GM23338 (cell line): ENCODE results near the gene PAEP. TPM values are rescaled to one million over a fixed set of nuclear protein-coding genes. Genes with fewer than 3 reads are reported as not detected.

Experiments used
- CREB1 ChIP-seq: fragments of 250-450 bp; sonication (Bioruptor Pico); IDR thresholded peaks from 2 replicates; pipeline ENCODE4 v1.5.0; 2020; ENCODE audit warnings: low read depth, mild to moderate bottlenecking, moderate library complexity
- POLR2AphosphoS5 ChIP-seq: IDR thresholded peaks from 2 replicates; pipeline ENCODE4 v1.6.1; 2016; ENCODE audit warnings: antibody characterized with exemption, low read depth
- polyA plus RNA-seq: library from polyadenylated mRNA; unstranded; fragments of >200 nt; fragmentation: Nextera tagmentation; extraction: Ambion mirVana; gene quantifications from 2 replicates; pipeline ENCODE4 v1.2.1, GENCODE V29; 2016
- total RNA-seq: library from RNA; depleted of rRNA; stranded (reverse); fragments of >200 nt; shearing (Covaris generic); gene quantifications from 2 replicates; pipeline ENCODE4 v1.2.3, GENCODE V29; 2014
- TF ChIP-seq, protein P1 (sequence below): fragments of 250-450 bp; sonication (Bioruptor Pico); IDR thresholded peaks from 2 replicates; pipeline ENCODE4 v1.5.0; 2020; ENCODE audit warnings: mild to moderate bottlenecking, moderate library complexity
- TF ChIP-seq, protein P2 (sequence below), 2 experiments: fragments of 200-600 bp in 1 of 2; sonication (generic) in 1 of 2; conservative IDR thresholded peaks; 2 replicates each; pipeline versions ENCODE4 v1.5.1 to v1.6.1; 2016 to 2017; ENCODE audit warnings: antibody characterized with exemption in 2 of 2, low read depth in 2 of 2, mild to moderate bottlenecking in 2 of 2, moderate library complexity in 1 of 2

The PAEP gene
- total and polyA plus RNA-seq, 2 experiments from 2014 or later: not detected

DNA sequence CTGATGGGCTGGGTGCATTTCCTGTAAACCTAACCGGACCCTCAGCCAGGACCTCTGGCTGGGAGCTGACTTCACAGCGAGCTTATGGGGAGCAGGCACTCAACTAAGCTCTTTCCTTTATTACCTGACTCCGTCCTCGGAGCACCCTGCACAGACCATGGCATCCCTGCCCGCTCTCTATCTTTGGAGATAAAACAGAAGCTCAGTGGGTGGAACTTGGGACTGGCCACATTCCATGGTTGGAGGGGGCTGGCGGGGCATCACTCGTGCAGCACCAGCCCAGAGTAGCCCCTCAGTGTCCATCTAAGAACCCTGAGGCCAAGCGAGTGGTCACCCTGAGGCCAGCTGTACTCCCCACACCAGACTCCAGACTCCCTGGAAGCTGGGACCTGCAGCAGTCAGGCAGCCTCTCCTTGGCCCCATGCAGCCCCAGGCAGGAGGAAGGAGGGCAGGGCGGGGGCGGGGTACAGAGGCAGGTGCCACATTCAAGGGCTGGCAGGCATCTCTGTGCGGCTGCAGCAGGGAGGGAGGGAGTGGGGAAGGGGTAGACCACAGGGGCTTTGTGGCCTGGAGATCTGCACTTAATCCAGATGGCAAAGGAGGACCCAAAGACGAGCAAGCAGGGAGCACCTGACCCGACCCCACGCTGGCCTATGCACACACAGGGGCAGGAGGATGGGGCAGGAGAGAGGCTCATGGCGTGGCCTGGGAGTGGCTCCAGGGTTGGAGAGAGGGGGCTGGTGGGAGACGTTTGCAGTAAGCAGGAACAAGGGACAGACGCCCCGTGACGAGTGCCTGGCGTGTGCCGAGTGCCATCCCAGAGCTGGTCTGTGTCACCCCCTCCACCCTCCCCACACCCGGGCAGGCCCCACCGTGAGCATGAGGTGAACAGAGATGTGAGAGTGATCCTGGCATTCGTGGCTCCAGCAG, 51.7 kb downstream of the PAEP start (continued):
- TF ChIP-seq, protein P1, sequence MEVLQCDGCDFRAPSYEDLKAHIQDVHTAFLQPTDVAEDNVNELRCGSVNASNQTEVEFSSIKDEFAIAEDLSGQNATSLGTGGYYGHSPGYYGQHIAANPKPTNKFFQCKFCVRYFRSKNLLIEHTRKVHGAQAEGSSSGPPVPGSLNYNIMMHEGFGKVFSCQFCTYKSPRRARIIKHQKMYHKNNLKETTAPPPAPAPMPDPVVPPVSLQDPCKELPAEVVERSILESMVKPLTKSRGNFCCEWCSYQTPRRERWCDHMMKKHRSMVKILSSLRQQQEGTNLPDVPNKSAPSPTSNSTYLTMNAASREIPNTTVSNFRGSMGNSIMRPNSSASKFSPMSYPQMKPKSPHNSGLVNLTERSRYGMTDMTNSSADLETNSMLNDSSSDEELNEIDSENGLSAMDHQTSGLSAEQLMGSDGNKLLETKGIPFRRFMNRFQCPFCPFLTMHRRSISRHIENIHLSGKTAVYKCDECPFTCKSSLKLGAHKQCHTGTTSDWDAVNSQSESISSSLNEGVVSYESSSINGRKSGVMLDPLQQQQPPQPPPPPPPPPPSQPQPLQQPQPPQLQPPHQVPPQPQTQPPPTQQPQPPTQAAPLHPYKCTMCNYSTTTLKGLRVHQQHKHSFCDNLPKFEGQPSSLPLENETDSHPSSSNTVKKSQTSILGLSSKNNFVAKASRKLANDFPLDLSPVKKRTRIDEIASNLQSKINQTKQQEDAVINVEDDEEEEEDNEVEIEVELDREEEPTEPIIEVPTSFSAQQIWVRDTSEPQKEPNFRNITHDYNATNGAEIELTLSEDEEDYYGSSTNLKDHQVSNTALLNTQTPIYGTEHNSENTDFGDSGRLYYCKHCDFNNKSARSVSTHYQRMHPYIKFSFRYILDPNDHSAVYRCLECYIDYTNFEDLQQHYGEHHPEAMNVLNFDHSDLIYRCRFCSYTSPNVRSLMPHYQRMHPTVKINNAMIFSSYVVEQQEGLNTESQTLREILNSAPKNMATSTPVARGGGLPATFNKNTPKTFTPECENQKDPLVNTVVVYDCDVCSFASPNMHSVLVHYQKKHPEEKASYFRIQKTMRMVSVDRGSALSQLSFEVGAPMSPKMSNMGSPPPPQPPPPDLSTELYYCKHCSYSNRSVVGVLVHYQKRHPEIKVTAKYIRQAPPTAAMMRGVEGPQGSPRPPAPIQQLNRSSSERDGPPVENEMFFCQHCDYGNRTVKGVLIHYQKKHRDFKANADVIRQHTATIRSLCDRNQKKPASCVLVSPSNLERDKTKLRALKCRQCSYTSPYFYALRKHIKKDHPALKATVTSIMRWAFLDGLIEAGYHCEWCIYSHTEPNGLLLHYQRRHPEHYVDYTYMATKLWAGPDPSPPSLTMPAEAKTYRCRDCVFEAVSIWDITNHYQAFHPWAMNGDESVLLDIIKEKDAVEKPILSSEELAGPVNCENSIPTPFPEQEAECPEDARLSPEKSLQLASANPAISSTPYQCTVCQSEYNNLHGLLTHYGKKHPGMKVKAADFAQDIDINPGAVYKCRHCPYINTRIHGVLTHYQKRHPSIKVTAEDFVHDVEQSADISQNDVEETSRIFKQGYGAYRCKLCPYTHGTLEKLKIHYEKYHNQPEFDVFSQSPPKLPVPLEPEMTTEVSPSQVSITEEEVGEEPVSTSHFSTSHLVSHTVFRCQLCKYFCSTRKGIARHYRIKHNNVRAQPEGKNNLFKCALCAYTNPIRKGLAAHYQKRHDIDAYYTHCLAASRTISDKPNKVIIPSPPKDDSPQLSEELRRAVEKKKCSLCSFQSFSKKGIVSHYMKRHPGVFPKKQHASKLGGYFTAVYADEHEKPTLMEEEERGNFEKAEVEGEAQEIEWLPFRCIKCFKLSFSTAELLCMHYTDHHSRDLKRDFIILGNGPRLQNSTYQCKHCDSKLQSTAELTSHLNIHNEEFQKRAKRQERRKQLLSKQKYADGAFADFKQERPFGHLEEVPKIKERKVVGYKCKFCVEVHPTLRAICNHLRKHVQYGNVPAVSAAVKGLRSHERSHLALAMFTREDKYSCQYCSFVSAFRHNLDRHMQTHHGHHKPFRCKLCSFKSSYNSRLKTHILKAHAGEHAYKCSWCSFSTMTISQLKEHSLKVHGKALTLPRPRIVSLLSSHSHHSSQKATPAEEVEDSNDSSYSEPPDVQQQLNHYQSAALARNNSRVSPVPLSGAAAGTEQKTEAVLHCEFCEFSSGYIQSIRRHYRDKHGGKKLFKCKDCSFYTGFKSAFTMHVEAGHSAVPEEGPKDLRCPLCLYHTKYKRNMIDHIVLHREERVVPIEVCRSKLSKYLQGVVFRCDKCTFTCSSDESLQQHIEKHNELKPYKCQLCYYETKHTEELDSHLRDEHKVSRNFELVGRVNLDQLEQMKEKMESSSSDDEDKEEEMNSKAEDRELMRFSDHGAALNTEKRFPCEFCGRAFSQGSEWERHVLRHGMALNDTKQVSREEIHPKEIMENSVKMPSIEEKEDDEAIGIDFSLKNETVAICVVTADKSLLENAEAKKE (CRISPR knock-in tag): no peak
- TF ChIP-seq CREB1 (CRISPR knock-in tag): no peak
- no peak for TF ChIP-seq POLR2AphosphoS5
- TF ChIP-seq, protein P2, sequence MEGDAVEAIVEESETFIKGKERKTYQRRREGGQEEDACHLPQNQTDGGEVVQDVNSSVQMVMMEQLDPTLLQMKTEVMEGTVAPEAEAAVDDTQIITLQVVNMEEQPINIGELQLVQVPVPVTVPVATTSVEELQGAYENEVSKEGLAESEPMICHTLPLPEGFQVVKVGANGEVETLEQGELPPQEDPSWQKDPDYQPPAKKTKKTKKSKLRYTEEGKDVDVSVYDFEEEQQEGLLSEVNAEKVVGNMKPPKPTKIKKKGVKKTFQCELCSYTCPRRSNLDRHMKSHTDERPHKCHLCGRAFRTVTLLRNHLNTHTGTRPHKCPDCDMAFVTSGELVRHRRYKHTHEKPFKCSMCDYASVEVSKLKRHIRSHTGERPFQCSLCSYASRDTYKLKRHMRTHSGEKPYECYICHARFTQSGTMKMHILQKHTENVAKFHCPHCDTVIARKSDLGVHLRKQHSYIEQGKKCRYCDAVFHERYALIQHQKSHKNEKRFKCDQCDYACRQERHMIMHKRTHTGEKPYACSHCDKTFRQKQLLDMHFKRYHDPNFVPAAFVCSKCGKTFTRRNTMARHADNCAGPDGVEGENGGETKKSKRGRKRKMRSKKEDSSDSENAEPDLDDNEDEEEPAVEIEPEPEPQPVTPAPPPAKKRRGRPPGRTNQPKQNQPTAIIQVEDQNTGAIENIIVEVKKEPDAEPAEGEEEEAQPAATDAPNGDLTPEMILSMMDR (conservative IDR thresholded peaks at IDR 0.05; ENCODE audit: low read depth in 2 of 2): no peak
